Activated T-helper 9 cell treated with anti-CD3 and anti-CD28 coated beads, Interleukin-2, amount 50 U/mL, for 16 hours (primary cell): ENCODE measurements around the gene MED15.

ENCODE experiments used
- DNase-seq: peaks from one replicate; pipeline ENCODE4 v3.0.0-alpha.2; 2020; ENCODE audit warnings: low read depth

Gene MED15

GRCh38 chr22:20552443-20553401 lies 45.3 kb downstream of the MED15 start:
- DNase-seq, result no peak

- no peak for DNase-seq
These were observed 46.7 kb downstream of the MED15 start for GRCh38 chr22:20553947-20554741.

DNA sequence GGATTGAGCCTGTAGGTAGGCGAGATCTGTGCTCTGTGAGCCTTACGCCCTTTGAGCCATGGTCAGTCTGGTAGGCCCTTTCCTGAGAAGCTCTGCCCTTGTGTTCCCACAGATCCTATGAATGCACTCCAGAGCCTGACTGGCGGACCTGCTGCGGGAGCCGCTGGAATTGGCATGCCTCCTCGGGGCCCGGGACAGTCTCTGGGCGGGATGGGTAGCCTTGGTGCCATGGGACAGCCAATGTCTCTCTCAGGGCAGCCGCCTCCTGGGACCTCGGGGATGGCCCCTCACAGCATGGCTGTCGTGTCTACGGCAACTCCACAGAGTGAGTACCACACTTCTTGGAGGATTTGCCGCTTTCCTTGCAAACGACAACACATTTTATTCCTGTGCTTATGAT lies 47.4 kb downstream of the MED15 start:
- no peak for DNase-seq

GRCh38 chr22:20558534-20558933 lies 51.1 kb downstream of the MED15 start:
- DNase-seq, result no peak

GRCh38 chr22:20559174-20559760 lies 51.9 kb downstream of the MED15 start:
- DNase-seq, result no peak

GRCh38 chr22:20560716-20561115 lies 53.3 kb downstream of the MED15 start:
- no peak for DNase-seq

DNA sequence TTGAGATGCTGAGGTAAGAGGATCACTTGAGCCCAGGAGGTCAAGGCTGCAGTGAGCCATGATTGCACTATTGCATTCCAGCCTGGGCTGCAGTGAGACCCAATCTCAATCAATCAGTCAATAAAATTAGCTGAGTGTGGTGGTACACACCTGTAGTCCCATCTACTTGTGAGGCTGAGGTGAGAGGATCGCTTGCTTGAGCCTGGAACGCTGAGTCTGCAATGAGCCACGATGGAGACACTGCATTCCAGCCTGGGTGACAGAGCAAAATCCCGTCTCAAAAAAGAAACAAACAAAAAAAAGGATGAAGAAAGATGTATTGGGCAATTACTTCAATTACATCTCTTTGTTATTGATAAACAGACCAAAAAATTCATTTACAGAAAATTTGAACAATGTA lies 54.5 kb downstream of the MED15 start:
- DNase-seq, result no peak

DNA sequence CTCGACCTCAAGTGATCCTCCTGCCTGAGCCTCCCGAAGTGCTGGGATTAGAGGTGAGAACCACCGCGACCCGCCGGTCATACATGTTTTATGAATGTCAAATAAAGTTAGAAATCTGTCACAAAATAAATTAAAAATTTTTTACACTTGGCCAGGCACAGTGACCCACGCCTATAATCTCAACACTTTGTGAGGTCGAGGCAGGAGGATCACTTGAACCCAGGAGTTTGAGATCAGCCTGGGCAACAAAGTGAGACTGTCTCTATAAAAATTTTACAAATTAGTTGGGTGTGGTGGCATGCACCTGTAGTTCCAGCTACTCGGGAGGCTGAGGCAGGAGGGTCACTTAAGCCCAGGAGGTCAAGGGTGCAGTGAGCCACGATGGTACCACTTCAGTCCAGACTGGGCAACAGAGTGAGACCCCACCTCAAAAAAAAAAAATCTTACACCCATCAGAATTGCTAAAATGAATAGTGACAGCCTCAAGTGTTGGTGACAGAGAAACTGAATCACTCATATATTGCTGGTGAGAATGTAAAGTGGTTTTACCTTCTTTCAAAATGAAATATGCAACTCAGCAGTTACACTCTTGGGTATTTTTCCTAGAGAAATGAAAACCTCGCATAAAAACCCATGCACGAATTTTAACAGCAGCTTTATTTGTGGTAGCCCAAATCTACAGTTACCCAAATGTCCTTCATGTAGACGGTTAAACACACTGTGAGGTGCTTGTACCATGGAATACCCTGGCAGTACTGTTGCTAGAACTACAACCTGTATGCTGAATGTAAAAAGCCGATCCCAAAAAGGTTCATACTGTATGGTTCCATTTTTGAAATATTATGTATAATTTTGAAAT lies 55.4 kb downstream of the MED15 start:
- DNase-seq, result no peak

DNA sequence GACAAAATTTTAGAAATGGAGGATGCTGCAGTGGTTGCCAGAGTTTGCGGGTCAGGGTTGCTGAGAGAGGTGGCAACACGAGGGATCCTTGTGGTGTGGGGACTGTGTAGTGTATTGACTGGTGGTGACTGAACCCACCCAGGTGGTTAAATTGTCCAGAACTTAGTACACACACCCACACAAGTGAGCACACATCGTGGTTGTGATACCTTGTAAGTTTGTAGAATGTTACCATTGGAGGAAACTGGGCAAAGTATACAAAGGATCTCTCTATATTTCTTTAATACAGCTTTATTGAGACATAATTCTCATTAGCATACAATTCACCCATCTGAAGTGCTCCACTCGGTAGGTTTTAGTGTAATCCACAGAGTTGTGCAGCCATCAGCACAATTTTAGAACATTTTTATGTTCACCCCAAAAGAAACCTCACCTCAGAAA lies 56.1 kb downstream of the MED15 start:
- DNase-seq, result no peak

- DNase-seq, result no peak
These were observed 56.5 kb downstream of the MED15 start for GRCh38 chr22:20563941-20564371.

GRCh38 chr22:20565079-20565734 lies 57.8 kb downstream of the MED15 start:
- DNase-seq, result no peak

DNA sequence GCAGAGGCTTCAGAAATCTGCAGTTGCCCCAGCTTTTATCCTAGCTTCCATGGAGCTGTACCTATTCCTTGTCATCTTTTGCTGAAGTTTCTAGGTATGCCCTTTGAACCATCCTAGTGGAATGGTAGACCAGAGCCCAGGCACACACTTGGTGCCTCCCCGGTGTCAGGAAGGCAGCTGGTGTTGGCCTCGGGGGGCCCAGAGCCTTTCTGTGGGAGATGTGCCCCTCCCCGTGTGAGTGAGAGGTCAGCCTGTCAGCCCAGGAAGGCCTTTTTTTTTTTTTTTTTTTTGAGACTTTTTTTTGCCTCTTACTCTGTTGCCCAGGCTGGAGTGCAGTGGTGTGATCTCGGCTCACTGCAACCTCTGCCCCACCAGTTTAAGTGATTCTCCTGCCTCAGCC lies 58.4 kb downstream of the MED15 start:
- DNase-seq, result no peak

- DNase-seq, result peak; percentile 27
These were observed 59.2 kb downstream of the MED15 start for GRCh38 chr22:20566420-20567260.

DNA sequence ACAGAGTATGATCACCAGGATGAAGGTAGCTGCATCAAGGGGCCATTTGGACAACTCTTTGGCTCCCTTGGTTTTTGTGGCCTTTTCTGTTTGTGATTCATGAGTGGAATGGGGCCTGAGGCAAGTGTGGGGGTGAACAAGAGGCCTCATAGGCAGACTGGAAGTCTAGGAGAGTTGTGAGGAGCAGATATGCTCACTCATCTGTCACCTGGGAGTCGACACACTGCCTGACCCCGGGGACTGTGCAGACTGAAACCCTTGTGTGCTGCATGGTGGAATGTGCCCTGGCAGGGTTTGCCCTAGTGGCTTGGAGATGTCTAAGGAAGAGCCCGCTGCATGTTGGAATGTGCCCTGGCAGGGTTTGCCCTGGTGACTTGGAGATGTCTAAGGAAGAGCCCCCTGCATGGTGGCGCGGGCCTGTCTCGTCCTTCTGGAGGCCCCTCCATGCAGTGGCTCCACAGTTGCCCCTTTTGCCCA lies 60.0 kb downstream of the MED15 start:
- DNase-seq, result no peak

GRCh38 chr22:20567993-20568417 lies 60.6 kb downstream of the MED15 start:
- DNase-seq, result no peak

- DNase-seq, result no peak
These were observed 61.2 kb downstream of the MED15 start for GRCh38 chr22:20568502-20569058.

GRCh38 chr22:20569059-20570058 lies 61.9 kb downstream of the MED15 start:
- DNase-seq, result peak; percentile 58

DNA sequence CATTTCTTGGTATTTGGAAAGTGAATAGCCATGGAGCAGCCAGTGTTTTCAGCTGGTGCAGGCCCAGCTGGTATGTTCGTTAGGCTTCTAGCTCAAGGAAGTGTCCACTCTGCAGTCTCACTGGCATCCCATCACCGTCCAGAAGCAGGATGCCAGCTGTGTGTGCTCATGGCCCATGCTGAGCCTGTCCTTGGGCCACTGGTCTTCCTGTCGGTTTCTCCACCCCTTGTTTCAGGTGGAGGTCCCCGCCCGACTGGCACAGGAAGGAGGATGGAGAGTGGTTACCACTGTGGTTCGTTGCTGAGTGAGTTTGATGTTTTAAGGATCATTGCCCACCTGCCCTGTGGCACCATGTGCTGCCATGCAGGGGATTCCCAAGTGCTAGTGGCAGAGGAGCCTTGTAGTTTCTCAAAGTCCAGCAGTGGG lies 63.7 kb downstream of the MED15 start:
- DNase-seq, result no peak
